Smooth muscle cell of the brain vasculature (primary cell): Measurements from ENCODE around the gene CXCL1.
A peak's percentile ranks its signal among the peaks of the same experiment; 100 is the strongest.

ENCODE experiments used
- DNase-seq: peaks from one replicate; pipeline ENCODE4 v3.0.0-alpha.2; 2012; ENCODE audit warnings: low read depth, low spot score

The CXCL1 gene

DNA sequence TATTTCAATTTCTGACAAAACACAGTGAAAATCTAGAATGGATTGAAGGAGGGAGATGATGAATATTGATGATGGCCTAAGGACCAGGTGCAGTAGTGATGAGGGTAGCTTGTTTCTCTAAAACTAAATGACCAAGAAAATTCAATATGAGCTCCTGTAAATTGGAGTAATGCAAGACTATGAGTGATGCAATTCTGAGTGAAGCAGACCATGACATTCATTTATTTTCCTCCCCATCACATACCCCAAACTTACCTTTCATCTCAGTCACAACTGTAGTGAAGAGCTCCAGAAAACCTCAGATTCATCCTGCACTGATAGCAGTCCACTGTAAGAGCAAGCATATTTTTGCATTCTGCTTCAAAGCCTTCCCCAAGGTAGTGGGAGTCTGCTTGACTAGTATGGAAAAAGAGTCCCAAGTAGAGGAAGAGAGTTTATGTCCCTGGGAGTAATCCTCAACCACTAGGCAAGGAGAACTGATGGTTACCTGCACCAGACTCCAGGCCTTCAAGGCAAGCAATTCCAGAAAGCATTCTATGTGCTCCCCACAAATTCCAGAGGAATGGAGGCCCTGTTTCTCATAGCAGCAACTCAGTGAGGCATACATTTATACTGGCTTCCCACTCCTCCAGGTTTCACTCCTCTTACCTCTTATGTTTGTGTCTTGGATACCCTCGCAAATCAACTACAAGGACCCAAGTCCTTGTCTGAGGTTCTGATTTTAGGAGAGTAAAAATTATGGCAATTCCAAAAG, 47.2 kb downstream of the CXCL1 start:
- DNase-seq: no peak

DNA sequence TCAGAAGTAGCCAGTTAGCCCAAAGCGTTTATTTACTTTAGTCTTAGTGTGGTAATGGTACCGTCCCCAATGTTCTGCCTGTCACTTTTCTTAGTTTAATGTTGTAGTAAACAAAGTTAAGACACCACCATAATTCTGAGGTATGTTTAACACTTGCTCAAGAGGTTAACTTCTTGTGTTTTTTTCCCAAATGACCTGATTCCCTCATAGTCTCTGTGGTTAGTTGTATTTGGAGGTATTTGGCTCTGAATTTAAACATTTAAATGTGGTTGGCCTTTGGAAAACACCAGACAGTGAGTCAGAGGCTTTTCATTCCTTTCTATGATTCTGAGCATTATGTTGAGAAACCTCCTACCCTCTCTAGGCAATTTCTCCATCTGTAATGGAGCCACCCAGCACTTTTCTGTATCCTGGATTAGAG, 47.9 kb downstream of the CXCL1 start:
- peak; percentile 77 for DNase-seq

DNA sequence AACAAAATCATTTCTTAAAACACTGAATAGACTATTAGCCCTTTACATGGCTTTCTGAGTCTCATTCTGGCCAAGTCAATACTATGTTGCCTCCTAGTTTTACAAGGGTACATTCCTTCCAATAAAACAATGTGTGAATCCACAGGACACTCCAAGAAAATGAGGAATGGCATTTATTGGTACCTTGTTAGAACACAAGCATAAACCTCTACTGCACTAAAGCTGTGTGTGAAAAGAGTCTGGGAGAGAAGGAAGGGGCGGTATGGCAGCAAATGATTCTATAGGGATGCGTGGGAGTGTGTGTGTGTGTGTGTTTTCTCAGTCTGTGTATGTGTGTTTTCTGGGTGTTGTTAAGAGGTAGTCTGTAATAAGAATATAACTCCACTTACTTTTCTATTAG, 48.9 kb downstream of the CXCL1 start:
- no peak for DNase-seq

DNA sequence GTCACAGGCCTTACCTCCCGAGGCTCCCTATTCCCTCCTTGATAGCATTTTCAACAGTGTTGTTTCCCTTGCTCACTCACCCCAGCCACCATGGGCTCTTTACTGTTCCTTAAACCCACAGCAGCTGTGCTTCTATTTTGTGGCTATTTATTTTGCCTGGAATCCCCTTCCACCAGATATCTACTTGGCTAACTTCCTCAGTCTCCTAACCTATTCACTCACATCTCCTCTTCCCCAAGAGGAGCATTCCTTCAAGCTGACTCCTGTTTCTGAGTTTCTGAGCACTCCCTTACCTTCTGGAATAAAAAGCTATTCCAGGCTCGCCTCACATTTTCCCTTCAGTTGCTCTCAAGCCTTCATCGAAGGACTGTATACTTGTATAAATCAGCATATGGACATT, 50.5 kb downstream of the CXCL1 start:
- DNase-seq: no peak
